K562 (cell line): Measurements from ENCODE around the gene POLR3K. TPM values are rescaled to one million over a fixed set of nuclear protein-coding genes. Genes with fewer than 3 reads are reported as not detected.
"Not testable (repeated sequence)": the region's sequence is repeated elsewhere in the genome, so short reads cannot be mapped to it uniquely, and the experiment has no call there.

Experiments
- ATAC-seq: fragments of 200-7000 bp; cut with Tn5 transposase; 3 replicates; pipeline ENCODE4 v1.9.1; 2020; ENCODE audit warnings: moderate library complexity
- BruUV-seq: library from RNA; stranded (reverse); fragments of 400-500 nt; replicated peaks from 2 replicates; lab custom pipeline; 2021; lab: Mats Ljungman, UMichigan
- CTCF ChIA-PET: fragments of 300-600 bp; formaldehyde crosslinking; extraction: SDS; loops from one replicate; lab custom pipeline; 2021; ENCODE audit warnings: low intra/inter-chr PET ratio; lab: Yijun Ruan, JAX
- POLR2A ChIA-PET: fragments of 300-600, 350-650 bp; sonication (Branson Sonifier 250); formaldehyde crosslinking; extraction: SDS; loops from one replicate; lab custom pipeline; 2021; ENCODE audit warnings: antibody characterized with exemption, inconsistent platforms; lab: Yijun Ruan, JAX
- DNase-seq, 4 experiments: peaks; one replicate each; pipeline versions ENCODE4 v3.0.0 to v3.0.0-alpha.2; 2011 to 2018; ENCODE audit warnings: low spot score in 3 of 4, mixed read lengths in 3 of 4; ENCODE audit errors: extremely low read depth in 1 of 4
- FAIRE-seq: peaks from 2 replicates; lab custom pipeline; 2011; peaks lifted over from hg19 to GRCh38; lab: Jason Lieb, UNC
- H2AFZ ChIP-seq: 2 replicates; pipeline ENCODE4 v1.6.0; 2011; ENCODE audit warnings: low read depth, low read length, control low read depth, inconsistent platforms
- H3K27ac ChIP-seq: fragments of 200-600 bp; 3 replicates; pipeline ENCODE4 v1.8.0; 2011; ENCODE audit warnings: low read depth, mild to moderate bottlenecking, control low read depth, inconsistent platforms, low read length, moderate library complexity, mixed read lengths; ENCODE audit errors: extremely low read depth
- H3K27me3 ChIP-seq, 2 experiments: fragments of 300-600 bp in 1 of 2; 2 replicates in 1 of 2; 3 replicates in 1 of 2; pipeline versions ENCODE4 v1.6.0 to v1.8.0; 2011; ENCODE audit warnings: inconsistent platforms in 2 of 2, low read length in 2 of 2, mild to moderate bottlenecking in 1 of 2, mixed read lengths in 1 of 2, moderate library complexity in 1 of 2; ENCODE audit not compliant: control insufficient read depth in 2 of 2, insufficient read depth in 2 of 2
- H3K36me3 ChIP-seq: fragments of 300-600 bp; 3 replicates; pipeline ENCODE4 v1.8.0; 2011; ENCODE audit warnings: mild to moderate bottlenecking, low read length, inconsistent platforms; ENCODE audit not compliant: control insufficient read depth, insufficient read depth
- H3K4me1 ChIP-seq, 2 experiments: fragments of 200-600 bp in 1 of 2; replicated peaks in 1 of 2; 2 replicates in 1 of 2; 3 replicates in 1 of 2; pipeline versions ENCODE4 v1.5.1 to v1.8.0; 2011; ENCODE audit warnings: inconsistent platforms in 2 of 2, low read length in 2 of 2, mild to moderate bottlenecking in 1 of 2, mixed read lengths in 1 of 2, moderate library complexity in 1 of 2; ENCODE audit not compliant: control insufficient read depth in 2 of 2, insufficient read depth in 2 of 2
- H3K4me2 ChIP-seq: 2 replicates; pipeline ENCODE4 v1.6.1; 2011; ENCODE audit warnings: low read length, control low read depth, inconsistent platforms, mixed read lengths; ENCODE audit not compliant: insufficient read depth
- H3K4me3 ChIP-seq: fragments of 200-600 bp; sonication (generic), shearing (Covaris generic); 2 replicates; pipeline ENCODE4 v1.5.1; 2016; ENCODE audit warnings: control low read depth, inconsistent platforms
- H3K79me2 ChIP-seq: fragments of 200-600 bp; 3 replicates; pipeline ENCODE4 v1.8.0; 2011; ENCODE audit warnings: low read length, inconsistent platforms; ENCODE audit not compliant: control insufficient read depth, insufficient read depth
- H3K9ac ChIP-seq, 2 experiments: 2 replicates each; pipeline versions ENCODE4 v1.6.0 to v1.6.1; 2011; ENCODE audit warnings: low read depth in 2 of 2, low read length in 2 of 2, control low read depth in 1 of 2, inconsistent platforms in 1 of 2, mild to moderate bottlenecking in 1 of 2, mixed read lengths in 1 of 2; ENCODE audit not compliant: insufficient read depth in 1 of 2
- H3K9me1 ChIP-seq: one replicate; pipeline ENCODE4 v1.6.0; 2011; ENCODE audit warnings: inconsistent platforms, mild to moderate bottlenecking, low read length, moderate library complexity; ENCODE audit not compliant: control insufficient read depth, insufficient read depth
- H3K9me3 ChIP-seq: replicated peaks from 2 replicates; pipeline ENCODE4 v1.5.1; 2011; ENCODE audit warnings: low read depth, low read length, inconsistent platforms; ENCODE audit not compliant: control insufficient read depth, insufficient read depth
- H4K20me1 ChIP-seq: replicated peaks from 2 replicates; pipeline ENCODE4 v1.6.1; 2011; ENCODE audit warnings: low read length, inconsistent platforms, mixed read lengths; ENCODE audit not compliant: control insufficient read depth, insufficient read depth
- ATF1 ChIP-seq, 2 experiments: fragments of 450-650 bp in 1 of 2; IDR thresholded peaks; 2 replicates each; pipeline ENCODE4 v1.6.1; 2016; ENCODE audit warnings: missing compliant biosample characterization in 1 of 2, missing genetic modification characterization in 1 of 2
- EP400 ChIP-seq: fragments of 450-650 bp; IDR thresholded peaks from 2 replicates; pipeline ENCODE4 v1.6.1; 2017; ENCODE audit warnings: antibody characterized with exemption, mild to moderate bottlenecking, moderate library complexity
- ILK ChIP-seq: fragments of 450-650 bp; IDR thresholded peaks from 2 replicates; pipeline ENCODE4 v1.6.1; 2016; ENCODE audit warnings: missing genetic modification characterization, low read depth, mild to moderate bottlenecking, missing compliant biosample characterization, moderate library complexity, borderline replicate concordance
- KDM5B ChIP-seq: fragments of 200-600 bp; sonication (generic); IDR thresholded peaks from 2 replicates; pipeline ENCODE4 v1.6.1; 2012; ENCODE audit warnings: low read depth, mild to moderate bottlenecking, moderate library complexity, low read length, control low read depth, inconsistent platforms; ENCODE audit not compliant: insufficient replicate concordance
- KLF6 ChIP-seq: fragments of 250-450 bp; sonication (Bioruptor Pico); IDR thresholded peaks from 2 replicates; pipeline ENCODE4 v1.4.0; 2020; ENCODE audit warnings: mild to moderate bottlenecking, moderate library complexity, borderline replicate concordance
- NUFIP1 ChIP-seq: fragments of 450-650 bp; IDR thresholded peaks from 2 replicates; pipeline ENCODE4 v1.6.1; 2018; ENCODE audit not compliant: partially characterized antibody
- PTRF ChIP-seq: fragments of 450-650 bp; IDR thresholded peaks from 2 replicates; pipeline ENCODE4 v1.6.1; 2016; ENCODE audit warnings: mild to moderate bottlenecking, missing genetic modification characterization, missing compliant biosample characterization
- TEAD4 ChIP-seq, 2 experiments: sonication (generic) in 1 of 2; formaldehyde crosslinking in 1 of 2; IDR thresholded peaks; 2 replicates each; pipeline versions ENCODE4 v1.6.1 to v1.8.0; 2012 to 2022; ENCODE audit warnings: borderline replicate concordance in 1 of 2, inconsistent platforms in 1 of 2, low read length in 1 of 2, mild to moderate bottlenecking in 1 of 2, missing genetic modification reagents in 1 of 2
- TRIM24 ChIP-seq, 2 experiments: fragments of 450-650 bp; IDR thresholded peaks; 2 replicates each; pipeline ENCODE4 v1.6.1; 2016
- WGBS: fragments of 100-300 bp; shearing (Covaris generic); methylation state at CpG from one replicate; pipeline ENCODE4 v1.1.6; 2016; ENCODE audit warnings: low coverage, mixed read lengths; ENCODE audit not compliant: insufficient coverage; ENCODE audit errors: missing lambda C conversion rate; 5-methylcytosine and 5-hydroxymethylcytosine counted together
- in situ Hi-C: fragments of 300-500 bp; cut with MboI; formaldehyde crosslinking; loops from 4 replicates; pipeline ENCODE4 v1.15.0; 2018; ENCODE audit warnings: inconsistent platforms, mixed read lengths
- intact Hi-C: fragments of 100-400 bp; cut with micrococcal nuclease; formaldehyde crosslinking; loops from 2 replicates; pipeline ENCODE4 v1.14.2; 2022
- polyA plus RNA-seq, 8 experiments: library from polyadenylated mRNA; depleted of rRNA in 4 of 8; stranded (reverse) in 5 of 8; unstranded in 3 of 8; fragments of >200 nt; fragmentation: Nextera tagmentation in 2 of 8; fragmentation: Illumina TruSeq in 1 of 8; extraction: Ambion mirVana in 2 of 8; extraction: Trizol in 1 of 8; gene quantifications; 2 replicates each; pipeline versions ENCODE4 v1.2.1 to v1.2.3, GENCODE V29; 2011 to 2014; ENCODE audit warnings: inconsistent platforms in 1 of 8, missing spikeins in 1 of 8
- total RNA-seq, 7 experiments: library from RNA; depleted of rRNA in 6 of 7; stranded (reverse); fragments of >200 nt in 6 of 7; fragmentation: Illumina TruSeq in 2 of 7; extraction: Trizol in 2 of 7; gene quantifications; 2 replicates each; pipeline versions ENCODE4 v1.2.1 to v1.2.3, GENCODE V29; 2011 to 2021; ENCODE audit warnings: low replicate concordance in 1 of 7
- TF ChIP-seq, protein P1 (sequence below): fragments of 250-450 bp; sonication (Bioruptor Pico); IDR thresholded peaks from 2 replicates; pipeline ENCODE4 v1.5.1; 2021; ENCODE audit warnings: mild to moderate bottlenecking
- TF ChIP-seq, protein P2 (sequence below), 2 experiments: fragments of 450-650 bp in 1 of 2; sonication (generic) in 1 of 2; formaldehyde crosslinking; conservative IDR thresholded peaks; 2 replicates each; pipeline versions ENCODE4 v1.4.0 to v1.8.1; 2020 to 2022; ENCODE audit warnings: mild to moderate bottlenecking in 1 of 2, missing genetic modification reagents in 1 of 2
- TF ChIP-seq, protein P3 (sequence below): fragments of 450-650 bp; formaldehyde crosslinking; IDR thresholded peaks from 2 replicates; pipeline ENCODE4 v1.4.0; 2020; ENCODE audit warnings: mild to moderate bottlenecking

POLR3K gene
- total and polyA plus RNA-seq, 9 of the 15 experiments (the other 6 are each of a cell fraction or from before 2014, with no cell fraction given): 42.1 to 315 (median 86.7) TPM

DNA sequence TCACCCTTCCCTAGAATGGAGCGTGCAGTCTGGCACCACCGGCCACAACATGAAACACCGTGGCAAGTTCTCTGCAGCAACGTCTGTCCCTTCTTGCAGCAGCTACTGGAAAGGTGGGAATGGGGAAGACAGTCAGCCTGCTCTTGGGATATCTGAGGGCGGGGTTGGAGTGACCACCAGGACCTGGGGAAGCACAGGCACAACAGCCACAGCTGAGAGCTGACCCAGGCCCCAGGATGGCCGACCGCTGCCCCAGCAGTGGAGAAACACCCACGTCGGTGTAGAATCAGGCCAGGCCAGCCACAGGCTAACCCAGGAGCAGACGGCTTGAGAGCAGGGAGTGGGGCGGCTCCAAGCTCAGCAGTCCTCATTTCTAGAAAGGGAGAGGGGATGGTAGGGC is 15.2 kb downstream of the POLR3K start:
- DNase-seq, H3K79me2 ChIP-seq, H3K27ac ChIP-seq, H3K4me3 ChIP-seq, BruUV-seq, CTCF ChIA-PET, H2AFZ ChIP-seq, H3K9me1 ChIP-seq, H3K9me3 ChIP-seq, H3K9ac ChIP-seq, H3K27me3 ChIP-seq, intact Hi-C loops, H3K4me2 ChIP-seq, ATAC-seq, FAIRE-seq, in situ Hi-C loops: not testable (repeated sequence)
- Histone ChIP-seq H3K36me3 (peaks cover 59% of the 10 kb centered on the region), H4K20me1 (peaks cover 17% of the 10 kb centered on the region), H3K4me1 (peaks cover 16 to 55% of the 10 kb centered on the region in 2 experiments)
- 66% methylated on average over 10 of the region's 11 CpGs for WGBS
- POLR2A ChIA-PET: interaction anchor here (1.0 kb wide), 1 partner anchor 15 kb away, joined by 7 read pairs; the partner anchor contains the start of genes POLR3K and SNRNP25

DNA sequence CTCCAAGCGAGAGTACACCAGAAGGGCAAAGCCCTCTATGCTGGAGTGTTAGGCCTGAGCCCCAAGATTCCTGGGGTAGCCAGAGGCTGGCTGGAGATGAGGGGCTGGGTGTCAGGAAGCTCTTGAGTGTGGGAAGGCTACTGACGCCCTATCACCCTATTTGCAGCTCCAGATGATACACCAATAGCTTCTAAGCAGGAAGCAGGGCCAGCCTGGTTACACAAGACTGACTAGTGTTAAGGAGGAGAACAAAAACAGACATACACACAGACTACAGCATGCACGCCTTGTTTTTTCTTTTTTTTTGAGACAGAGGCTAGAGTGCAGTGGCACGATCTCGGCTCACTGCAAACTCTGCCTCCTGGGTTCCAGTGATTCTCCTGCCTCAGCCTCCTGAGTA is 15.9 kb downstream of the POLR3K start:
- H3K4me1 ChIP-seq: peaks cover 11 to 51% of the 10 kb centered on the region in 2 experiments
- H3K79me2 ChIP-seq: no peaks in the 10 kb centered on the region
- in situ Hi-C loops (no loop called here), intact Hi-C loops (no loop called here)
- H3K4me2 ChIP-seq: no peak overlapping the region
- H3K36me3 ChIP-seq: peaks cover 52% of the 10 kb centered on the region
- FAIRE-seq (no peak), DNase-seq (no peak), ATAC-seq (no peak)
- no peaks in the 10 kb centered on the region for H3K27me3 ChIP-seq
- WGBS: 85% methylated on average over 5 of the region's 5 CpGs
- H2AFZ ChIP-seq: no peak overlapping the region
- no peak overlapping the region for H3K27ac ChIP-seq
- no peak overlapping the region for H3K9ac ChIP-seq
- no peaks in the 10 kb centered on the region for H3K9me1 ChIP-seq
- H3K4me3 ChIP-seq: no peak overlapping the region
- no peaks in the 10 kb centered on the region for H3K9me3 ChIP-seq
- BruUV-seq: no TSS peak
- CTCF ChIA-PET: no interaction called here
- H4K20me1 ChIP-seq: peaks cover 14% of the 10 kb centered on the region
- POLR2A ChIA-PET: no interaction called here
- TF ChIP-seq EP400: no peak
- TF ChIP-seq TRIM24 (IDR thresholded peaks at IDR 0.05): no peak
- no peak for TF ChIP-seq NUFIP1
- TF ChIP-seq, protein P1, sequence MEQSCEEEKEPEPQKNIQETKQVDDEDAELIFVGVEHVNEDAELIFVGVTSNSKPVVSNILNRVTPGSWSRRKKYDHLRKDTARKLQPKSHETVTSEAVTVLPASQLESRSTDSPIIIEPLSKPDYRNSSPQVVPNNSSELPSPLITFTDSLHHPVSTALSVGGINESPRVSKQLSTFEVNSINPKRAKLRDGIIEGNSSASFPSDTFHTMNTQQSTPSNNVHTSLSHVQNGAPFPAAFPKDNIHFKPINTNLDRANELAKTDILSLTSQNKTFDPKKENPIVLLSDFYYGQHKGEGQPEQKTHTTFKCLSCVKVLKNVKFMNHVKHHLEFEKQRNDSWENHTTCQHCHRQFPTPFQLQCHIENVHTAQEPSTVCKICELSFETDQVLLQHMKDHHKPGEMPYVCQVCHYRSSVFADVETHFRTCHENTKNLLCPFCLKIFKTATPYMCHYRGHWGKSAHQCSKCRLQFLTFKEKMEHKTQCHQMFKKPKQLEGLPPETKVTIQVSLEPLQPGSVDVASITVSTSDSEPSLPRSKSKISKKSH: no peak
- TF ChIP-seq ILK: no peak
- TF ChIP-seq, protein P2, sequence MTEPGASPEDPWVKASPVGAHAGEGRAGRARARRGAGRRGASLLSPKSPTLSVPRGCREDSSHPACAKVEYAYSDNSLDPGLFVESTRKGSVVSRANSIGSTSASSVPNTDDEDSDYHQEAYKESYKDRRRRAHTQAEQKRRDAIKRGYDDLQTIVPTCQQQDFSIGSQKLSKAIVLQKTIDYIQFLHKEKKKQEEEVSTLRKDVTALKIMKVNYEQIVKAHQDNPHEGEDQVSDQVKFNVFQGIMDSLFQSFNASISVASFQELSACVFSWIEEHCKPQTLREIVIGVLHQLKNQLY (CRISPR knock-in tag; conservative IDR thresholded peaks at IDR 0.05): no peak
- TF ChIP-seq KLF6: no peak
- TF ChIP-seq, protein P3, sequence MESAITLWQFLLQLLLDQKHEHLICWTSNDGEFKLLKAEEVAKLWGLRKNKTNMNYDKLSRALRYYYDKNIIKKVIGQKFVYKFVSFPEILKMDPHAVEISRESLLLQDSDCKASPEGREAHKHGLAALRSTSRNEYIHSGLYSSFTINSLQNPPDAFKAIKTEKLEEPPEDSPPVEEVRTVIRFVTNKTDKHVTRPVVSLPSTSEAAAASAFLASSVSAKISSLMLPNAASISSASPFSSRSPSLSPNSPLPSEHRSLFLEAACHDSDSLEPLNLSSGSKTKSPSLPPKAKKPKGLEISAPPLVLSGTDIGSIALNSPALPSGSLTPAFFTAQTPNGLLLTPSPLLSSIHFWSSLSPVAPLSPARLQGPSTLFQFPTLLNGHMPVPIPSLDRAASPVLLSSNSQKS: no peak
- TF ChIP-seq KDM5B: no peak
- no peak for TF ChIP-seq ATF1 (CRISPR knock-in tag; IDR thresholded peaks at IDR 0.05)
- no peak for TF ChIP-seq ATF1 (tag; IDR thresholded peaks at IDR 0.05)
- TF ChIP-seq PTRF (tag): no peak
- TF ChIP-seq TEAD4 (IDR thresholded peaks at IDR 0.05; ENCODE audit: low read length): no peak
- no peak for TF ChIP-seq TEAD4 (CRISPR knock-in tag; IDR thresholded peaks at IDR 0.05; ENCODE audit: borderline replicate concordance)
